ENCODE results near the gene TMED6.

TMED6 gene

DNA sequence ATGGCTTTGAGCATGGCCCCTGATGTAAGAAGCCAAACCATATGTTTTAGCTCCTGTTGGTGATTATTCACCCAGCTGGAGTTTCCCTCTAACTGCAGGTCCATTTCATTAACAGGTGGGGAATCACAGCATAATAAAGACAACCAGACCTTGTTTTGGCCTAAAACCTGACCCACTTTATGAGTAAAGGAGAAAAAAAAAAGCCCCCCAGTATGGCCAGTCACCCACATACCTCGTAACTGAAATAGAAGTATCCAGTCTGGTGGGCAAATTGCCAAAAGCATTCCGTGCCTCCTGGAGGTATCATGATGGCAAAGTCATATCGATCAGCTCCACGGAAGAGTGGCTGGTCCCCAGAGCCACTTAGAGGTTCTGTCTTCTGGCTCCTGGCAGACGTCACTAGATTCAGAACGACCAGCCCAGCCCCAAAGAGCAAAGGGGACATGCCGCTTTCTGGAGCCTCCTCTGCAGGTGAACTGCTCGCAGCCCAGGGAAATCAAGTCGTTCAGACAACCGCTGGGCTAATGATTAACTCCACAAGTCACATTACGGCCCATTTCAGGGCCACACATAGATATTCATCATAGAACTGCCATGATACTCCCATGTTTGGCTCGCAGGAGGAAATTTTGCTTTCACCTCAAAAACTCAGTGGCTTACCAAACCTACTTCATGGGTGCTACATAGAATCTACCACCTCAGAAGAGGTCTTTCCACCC lies at the start of gene TMED6:
TMED6 (minus strand) TSS at position 478 of the 719 bp plus-strand sequence; CDS start at position 445, 33 bp downstream.
- no peak for DNase-seq (ENCODE audit: low read depth)

DNA sequence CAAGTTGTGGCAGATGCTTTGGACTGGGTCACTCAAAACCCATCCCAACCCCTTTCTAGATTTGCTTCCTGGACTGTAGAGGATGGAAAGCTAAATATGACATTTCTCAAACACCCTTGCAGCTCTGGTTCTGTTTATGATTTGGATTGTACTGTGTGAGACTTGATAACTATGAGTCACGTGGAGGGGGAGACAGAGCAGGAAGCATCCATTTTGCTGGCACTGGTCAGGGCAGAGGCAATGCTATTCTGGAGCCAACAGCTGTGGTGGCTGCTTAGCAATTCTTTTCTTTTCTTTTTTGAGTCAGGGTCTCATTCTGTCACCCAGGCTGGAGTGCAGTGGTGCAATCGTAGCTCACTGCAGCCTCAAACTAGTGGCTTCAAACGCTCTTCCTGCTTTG lies 47.8 kb upstream of the TMED6 start:
- no peak for DNase-seq (ENCODE audit: low read depth)

DNA sequence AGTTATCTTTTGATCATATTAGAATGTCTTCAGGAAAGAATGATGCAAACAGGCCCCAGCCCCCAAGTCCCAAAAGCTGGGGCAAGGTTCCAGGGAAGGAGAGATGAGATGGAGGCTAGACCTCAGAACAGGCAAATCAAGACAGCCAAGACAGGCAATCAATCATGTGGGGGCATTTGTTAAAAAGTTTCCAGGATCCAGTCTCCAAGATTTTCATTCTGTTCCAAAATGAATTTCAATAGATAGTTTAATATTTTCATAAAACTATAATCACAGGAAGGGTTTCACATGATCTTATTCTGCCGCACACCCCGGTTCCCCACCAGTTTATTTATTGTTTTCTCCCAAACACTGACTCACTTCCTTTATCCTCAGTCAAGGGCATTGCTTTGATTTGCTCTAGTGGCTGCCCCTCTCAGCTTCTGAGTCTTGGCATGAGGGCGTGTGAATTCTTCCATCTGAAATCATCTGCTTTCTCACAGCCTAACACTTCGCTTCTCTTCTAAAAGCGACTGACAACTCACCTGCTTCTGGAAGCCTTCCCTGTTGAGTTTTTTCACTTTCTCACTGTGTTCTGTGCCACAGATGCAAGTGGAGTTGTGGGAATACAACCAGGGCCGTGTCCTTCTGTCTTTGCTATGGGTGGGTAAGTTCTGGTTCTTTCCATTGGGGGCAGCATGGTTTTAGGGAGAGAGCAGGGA lies 46.4 kb upstream of the TMED6 start:
- DNase-seq (ENCODE audit: low read depth) = no peak

DNA sequence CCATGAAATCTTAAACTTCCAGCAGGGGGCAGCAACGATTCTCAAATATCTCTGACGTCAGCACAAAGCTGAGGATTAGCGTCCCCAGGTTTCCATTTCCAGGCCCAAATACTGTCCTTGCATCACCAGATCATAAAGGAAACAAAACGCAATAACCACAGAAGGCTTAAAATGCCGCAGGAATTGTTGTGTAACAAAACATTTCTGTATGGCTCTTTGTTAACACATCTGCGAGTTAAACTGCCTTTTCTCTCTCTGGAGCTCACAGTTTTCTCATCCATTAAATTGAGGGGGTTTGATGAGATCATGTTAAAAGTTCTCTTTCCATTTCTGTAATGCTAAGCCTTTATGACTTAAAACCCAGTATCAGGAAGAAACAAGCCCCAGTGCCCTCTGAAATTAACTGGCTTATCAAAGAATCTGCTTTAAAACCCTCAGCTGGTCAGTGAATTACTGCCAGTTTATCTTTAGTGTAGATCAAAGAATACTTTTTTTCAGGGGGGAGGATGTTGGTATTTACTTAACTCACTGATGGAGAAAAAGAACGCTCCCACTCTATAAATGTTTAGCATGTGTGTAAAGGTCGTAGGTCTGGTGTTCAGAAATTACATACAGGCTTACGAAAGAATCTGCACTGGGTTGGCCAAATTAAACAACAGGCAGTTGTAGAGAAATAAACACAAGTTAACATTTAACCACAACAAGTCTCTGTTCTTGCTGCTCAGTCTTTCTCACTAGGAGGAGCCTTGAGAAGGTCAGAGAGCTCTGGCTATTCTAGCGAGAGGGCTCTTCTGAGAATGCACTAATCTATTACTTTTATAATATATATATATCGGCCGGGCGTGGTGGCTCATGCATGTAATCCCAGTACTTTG lies 44.8 kb upstream of the TMED6 start:
- DNase-seq (ENCODE audit: low read depth) = peak; percentile 60

- no peak for DNase-seq (ENCODE audit: low read depth)
Measured at GRCh38 chr16:69395859-69396186, 44.2 kb upstream of the TMED6 start.

- no peak for DNase-seq (ENCODE audit: low read depth)
Measured at GRCh38 chr16:69393898-69394849, 42.6 kb upstream of the TMED6 start.

GRCh38 chr16:69386596-69386995 lies 35.0 kb upstream of the TMED6 start:
- DNase-seq (ENCODE audit: low read depth) = no peak

DNA sequence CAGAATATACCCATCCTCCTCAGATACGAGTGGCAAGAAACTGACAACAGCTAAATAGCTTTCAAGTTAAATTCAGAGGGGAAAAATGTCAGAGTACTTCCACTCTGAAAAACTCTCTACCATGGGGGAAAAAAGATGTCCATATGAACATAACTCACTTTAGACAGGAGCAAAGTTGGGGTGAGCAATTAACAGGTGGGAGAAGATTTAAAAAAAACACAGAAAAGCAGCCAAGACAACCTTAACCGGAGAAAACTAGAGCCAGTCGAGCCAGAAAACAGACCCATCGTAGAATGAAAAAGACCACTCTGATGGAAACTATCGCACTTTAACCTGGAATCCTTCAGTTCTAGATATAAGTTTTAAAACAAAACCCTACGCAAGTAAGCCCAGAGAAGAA lies 33.4 kb upstream of the TMED6 start:
- DNase-seq (ENCODE audit: low read depth) = no peak

GRCh38 chr16:69382421-69382820 lies 30.8 kb upstream of the TMED6 start:
- DNase-seq (ENCODE audit: low read depth) = no peak

- DNase-seq (ENCODE audit: low read depth) = no peak
Measured at GRCh38 chr16:69381231-69381630, 29.6 kb upstream of the TMED6 start.

- DNase-seq (ENCODE audit: low read depth) = no peak
Measured at GRCh38 chr16:69378760-69379159, 27.2 kb upstream of the TMED6 start.

- DNase-seq (ENCODE audit: low read depth) = no peak
Measured at GRCh38 chr16:69378036-69378435, 26.4 kb upstream of the TMED6 start.

DNA sequence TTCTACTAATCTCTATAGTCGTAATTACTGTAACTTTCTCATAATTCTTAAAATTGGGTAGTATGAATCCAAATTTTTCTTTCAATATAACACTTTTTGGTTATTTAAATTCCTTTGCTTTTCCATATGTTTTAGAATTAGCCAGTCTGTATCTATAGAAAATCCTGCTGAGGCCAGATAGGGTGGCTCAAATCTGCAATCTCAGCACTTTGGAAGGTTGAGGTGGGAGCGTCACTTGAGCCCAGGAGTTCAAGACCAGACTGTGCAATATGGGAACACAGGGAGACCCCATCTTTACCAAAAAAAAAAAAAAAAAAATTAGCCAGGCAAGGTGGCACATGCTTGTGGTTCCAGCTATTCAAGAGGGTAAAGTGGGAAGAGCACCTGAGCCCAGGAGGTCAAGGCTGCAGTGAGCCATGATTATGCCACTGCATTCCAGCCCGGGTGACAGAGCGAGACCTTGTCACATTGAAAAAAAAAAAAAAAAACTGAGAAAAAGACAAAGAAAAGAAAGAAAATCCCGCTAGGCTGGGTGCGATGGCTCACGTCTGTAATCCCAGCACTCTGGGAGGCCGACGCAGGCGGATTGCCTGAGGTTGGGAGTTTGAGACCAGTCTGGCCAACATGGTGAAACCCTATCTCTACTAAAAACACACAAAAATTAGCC lies 24.9 kb upstream of the TMED6 start:
- no peak for DNase-seq (ENCODE audit: low read depth)

DNA sequence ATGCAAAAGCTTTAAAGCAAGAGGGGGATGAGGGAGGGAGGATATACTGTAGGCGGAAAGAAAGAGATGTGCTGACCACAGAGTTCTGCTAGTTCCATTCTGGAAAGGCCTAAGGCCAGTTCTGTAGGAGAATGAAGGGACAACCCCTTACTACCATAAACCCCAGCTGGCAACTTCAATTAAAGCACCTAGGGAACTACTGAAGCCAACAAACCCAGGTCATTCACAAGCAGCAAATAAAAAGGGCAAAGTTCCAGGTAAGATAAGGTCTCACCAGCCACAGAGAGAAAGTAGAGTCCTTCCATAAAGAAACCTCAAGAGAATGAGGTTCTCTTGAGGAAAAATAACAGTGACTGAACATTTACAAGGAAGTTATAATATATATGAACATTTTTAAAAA lies 21.4 kb upstream of the TMED6 start:
- DNase-seq (ENCODE audit: low read depth) = no peak

- DNase-seq (ENCODE audit: low read depth) = no peak
Measured at GRCh38 chr16:69371564-69371963, 20.0 kb upstream of the TMED6 start.

DNA sequence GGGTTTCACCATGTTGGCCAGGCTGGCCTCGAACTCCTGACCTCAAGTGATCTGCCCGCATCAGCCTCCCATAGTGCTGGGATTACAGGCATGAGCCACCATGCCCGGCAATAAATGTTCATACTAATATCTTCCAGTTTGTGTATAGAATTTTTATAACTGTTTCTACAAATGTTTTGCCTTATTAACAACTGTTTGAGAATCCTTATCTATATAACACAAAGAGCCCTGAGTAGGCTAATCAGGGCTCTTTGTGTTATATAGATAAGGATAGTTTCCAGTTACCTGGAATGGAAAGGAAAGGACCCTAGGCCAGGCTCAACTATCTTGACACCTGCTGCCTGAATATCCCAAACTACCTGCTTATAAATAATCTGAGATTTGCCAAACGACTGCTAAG lies 17.3 kb upstream of the TMED6 start:
- no peak for DNase-seq (ENCODE audit: low read depth)

DNA sequence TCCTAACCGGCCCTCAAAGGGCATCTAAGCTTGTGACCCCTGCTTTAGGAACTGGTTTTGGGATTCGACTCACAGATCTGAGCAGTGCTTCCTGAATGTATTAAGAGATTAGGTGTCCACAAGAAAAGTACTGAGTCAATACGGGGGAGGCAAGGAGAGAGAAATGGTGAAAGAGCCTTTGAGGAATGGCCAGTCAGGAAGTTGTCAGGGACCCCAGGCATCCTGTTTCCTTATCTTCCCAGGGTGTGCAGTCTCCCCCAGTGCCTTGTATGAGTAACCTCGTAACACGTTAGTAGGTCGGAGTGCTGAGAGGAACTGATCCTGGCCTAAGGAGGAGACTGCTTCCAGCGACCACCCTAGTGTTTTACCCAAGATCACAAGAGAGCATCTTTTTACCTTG lies 16.4 kb upstream of the TMED6 start:
- no peak for DNase-seq (ENCODE audit: low read depth)

DNA sequence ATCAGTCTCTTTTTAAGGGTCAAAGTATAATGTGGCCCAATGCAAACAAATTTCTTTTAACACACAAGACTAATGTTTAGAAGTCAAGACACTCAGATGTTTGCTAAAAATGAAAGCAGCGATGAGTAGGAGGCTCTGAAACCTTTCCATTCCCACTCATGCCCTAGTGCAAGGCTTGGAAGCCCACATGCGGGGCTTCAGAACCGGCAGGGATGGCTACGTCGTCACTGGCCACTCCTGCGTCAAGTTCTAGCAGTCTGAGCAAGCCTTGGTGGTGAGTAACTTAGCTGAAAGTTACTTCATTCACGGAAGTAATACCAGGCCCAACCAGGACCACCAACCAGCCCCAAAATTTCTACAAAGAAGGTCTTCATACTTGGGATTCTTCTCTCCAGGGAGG lies 14.8 kb upstream of the TMED6 start:
- DNase-seq (ENCODE audit: low read depth) = no peak

DNA sequence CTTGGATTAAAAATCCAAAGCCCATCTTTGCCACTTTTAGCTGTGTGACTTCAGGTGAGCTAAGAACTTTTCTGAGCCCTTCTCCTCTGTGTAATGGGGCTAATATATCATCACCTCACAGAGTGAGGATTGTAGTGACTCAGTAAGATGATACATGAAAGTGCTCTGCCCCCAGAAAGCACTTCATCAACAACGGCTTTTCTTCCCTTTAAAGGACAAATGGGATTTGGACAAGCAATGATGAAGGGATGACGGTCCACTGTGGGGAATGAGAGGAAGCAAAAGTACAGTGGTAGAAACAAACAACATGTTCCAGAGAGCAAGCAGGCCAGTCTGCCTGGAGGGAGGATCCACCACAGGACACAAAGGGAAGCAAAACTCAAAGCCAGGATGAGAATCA lies 14.3 kb upstream of the TMED6 start:
- DNase-seq (ENCODE audit: low read depth) = no peak

GRCh38 chr16:69364088-69364487 lies 12.5 kb upstream of the TMED6 start:
- DNase-seq (ENCODE audit: low read depth) = no peak

GRCh38 chr16:69363281-69363717 lies 11.7 kb upstream of the TMED6 start:
- DNase-seq (ENCODE audit: low read depth) = no peak
